Measurements from ENCODE around the gene USP31.

The USP31 gene

GRCh38 chr16:23175651-23176050 lies 26.4 kb upstream of the USP31 start:
- DNase-seq, result no peak
- Histone ChIP-seq H3K9me3 (ENCODE audit: control extremely low read depth in 1 of 5, control insufficient read depth in 4 of 5, insufficient read depth in 2 of 5, low read depth in 1 of 5, low read length in 4 of 5) (no peaks in the 10 kb centered on the region), H3K4me3 (ENCODE audit: control insufficient read depth in 1 of 7, extremely low read depth in 1 of 7, insufficient read depth in 4 of 7, low read depth in 2 of 7, low read length in 6 of 7) (no peak overlapping the region), H3K36me3 (ENCODE audit: control insufficient read depth in 4 of 4, insufficient read depth in 4 of 4, low read length in 3 of 4) (no peaks in the 10 kb centered on the region), H3K4me1 (ENCODE audit: control extremely low read depth in 1 of 4, control insufficient read depth in 4 of 4, insufficient read depth in 4 of 4, low read length in 3 of 4) (no peaks in the 10 kb centered on the region), H3K27ac (ENCODE audit: insufficient read depth in 1 of 2, low read depth in 1 of 2, low read length in 2 of 2, poor library complexity in 1 of 2, severe bottlenecking in 2 of 2) (no peak overlapping the region), H3K27me3 (replicated peaks in 2 of 5; ENCODE audit: control insufficient read depth in 4 of 5, insufficient read depth in 5 of 5, low read length in 4 of 5) (peaks cover 0 to 27% (median 8%) of the 10 kb centered on the region in 5 experiments)
- CTCF ChIA-PET, result interaction anchor here (1.2 kb wide), 1 partner anchor 12 kb away, joined by 3 read pairs; no protein-coding TSS in a partner anchor
- POLR2A ChIA-PET, result interaction anchor here (1.0 kb wide), 1 partner anchor 149 kb away, joined by 6 read pairs; no protein-coding TSS in a partner anchor

- H3K27ac ChIP-seq (ENCODE audit: insufficient read depth in 1 of 2, low read depth in 1 of 2, low read length in 2 of 2, poor library complexity in 1 of 2, severe bottlenecking in 2 of 2), result no peak overlapping the region
- 45% methylated on average over 2 of the region's 2 CpGs for whole genome bisulfite sequencing (ENCODE audit: insufficient coverage)
- DNase-seq, result peak in 2 of 3 donors; percentile 39 to 40
- no peak overlapping the region for H3K4me3 ChIP-seq (ENCODE audit: control insufficient read depth in 1 of 7, extremely low read depth in 1 of 7, insufficient read depth in 4 of 7, low read depth in 2 of 7, low read length in 6 of 7)
- CTCF ChIA-PET, result interaction anchor here (1.3 kb wide), 1 partner anchor 261 kb away, joined by 4 read pairs; no protein-coding TSS in a partner anchor
- no peaks in the 10 kb centered on the region for H3K4me1 ChIP-seq (ENCODE audit: control extremely low read depth in 1 of 4, control insufficient read depth in 4 of 4, insufficient read depth in 4 of 4, low read length in 3 of 4)
- H3K9me3 ChIP-seq (ENCODE audit: control extremely low read depth in 1 of 5, control insufficient read depth in 4 of 5, insufficient read depth in 2 of 5, low read depth in 1 of 5, low read length in 4 of 5), result no peaks in the 10 kb centered on the region
- H3K27me3 ChIP-seq (replicated peaks in 2 of 5; ENCODE audit: control insufficient read depth in 4 of 5, insufficient read depth in 5 of 5, low read length in 4 of 5), result peaks cover 0 to 23% (median 8%) of the 10 kb centered on the region in 5 experiments
- POLR2A ChIA-PET, result no interaction called here
- no peaks in the 10 kb centered on the region for H3K36me3 ChIP-seq (ENCODE audit: control insufficient read depth in 4 of 4, insufficient read depth in 4 of 4, low read length in 3 of 4)
These were observed 25.4 kb upstream of the USP31 start for GRCh38 chr16:23174622-23175021.

GRCh38 chr16:23172994-23173393 lies 23.7 kb upstream of the USP31 start:
- Histone ChIP-seq H3K36me3 (ENCODE audit: control insufficient read depth in 4 of 4, insufficient read depth in 4 of 4, low read length in 3 of 4) (no peaks in the 10 kb centered on the region), H3K4me1 (ENCODE audit: control extremely low read depth in 1 of 4, control insufficient read depth in 4 of 4, insufficient read depth in 4 of 4, low read length in 3 of 4) (no peaks in the 10 kb centered on the region), H3K4me3 (ENCODE audit: control insufficient read depth in 1 of 7, extremely low read depth in 1 of 7, insufficient read depth in 4 of 7, low read depth in 2 of 7, low read length in 6 of 7) (no peak overlapping the region), H3K27me3 (replicated peaks in 2 of 5; ENCODE audit: control insufficient read depth in 4 of 5, insufficient read depth in 5 of 5, low read length in 4 of 5) (peaks cover 0 to 17% (median 9%) of the 10 kb centered on the region in 5 experiments), H3K27ac (ENCODE audit: insufficient read depth in 1 of 2, low read depth in 1 of 2, low read length in 2 of 2, poor library complexity in 1 of 2, severe bottlenecking in 2 of 2) (no peak overlapping the region), H3K9me3 (ENCODE audit: control extremely low read depth in 1 of 5, control insufficient read depth in 4 of 5, insufficient read depth in 2 of 5, low read depth in 1 of 5, low read length in 4 of 5) (no peaks in the 10 kb centered on the region)
- no peak for DNase-seq
- ChIA-PET CTCF (interaction anchor here (0.8 kb wide), 1 partner anchor 9 kb away, joined by 3 read pairs; no protein-coding TSS in a partner anchor), POLR2A (no interaction called here)
- no CpG with 5 or more reads among the region's 3 CpGs for WGBS (ENCODE audit: insufficient coverage)

GRCh38 chr16:23172583-23172982 lies 23.3 kb upstream of the USP31 start:
- 20% methylated on average over 1 of the region's 7 CpGs for WGBS (ENCODE audit: insufficient coverage)
- Histone ChIP-seq H3K4me3 (ENCODE audit: control insufficient read depth in 1 of 7, extremely low read depth in 1 of 7, insufficient read depth in 4 of 7, low read depth in 2 of 7, low read length in 6 of 7) (no peak overlapping the region), H3K4me1 (ENCODE audit: control extremely low read depth in 1 of 4, control insufficient read depth in 4 of 4, insufficient read depth in 4 of 4, low read length in 3 of 4) (no peaks in the 10 kb centered on the region), H3K27ac (ENCODE audit: insufficient read depth in 1 of 2, low read depth in 1 of 2, low read length in 2 of 2, poor library complexity in 1 of 2, severe bottlenecking in 2 of 2) (no peak overlapping the region), H3K27me3 (replicated peaks in 2 of 5; ENCODE audit: control insufficient read depth in 4 of 5, insufficient read depth in 5 of 5, low read length in 4 of 5) (peaks cover 0 to 17% (median 9%) of the 10 kb centered on the region in 5 experiments), H3K36me3 (ENCODE audit: control insufficient read depth in 4 of 4, insufficient read depth in 4 of 4, low read length in 3 of 4) (no peaks in the 10 kb centered on the region), H3K9me3 (ENCODE audit: control extremely low read depth in 1 of 5, control insufficient read depth in 4 of 5, insufficient read depth in 2 of 5, low read depth in 1 of 5, low read length in 4 of 5) (no peaks in the 10 kb centered on the region)
- DNase-seq, result no peak
- POLR2A ChIA-PET, result no interaction called here
- CTCF ChIA-PET, result interaction anchor here (0.8 kb wide), 1 partner anchor 9 kb away, joined by 3 read pairs; no protein-coding TSS in a partner anchor

GRCh38 chr16:23164736-23165135 lies 15.5 kb upstream of the USP31 start:
- ChIA-PET CTCF (no interaction called here), POLR2A (no interaction called here)
- Histone ChIP-seq H3K27ac (ENCODE audit: insufficient read depth in 1 of 2, low read depth in 1 of 2, low read length in 2 of 2, poor library complexity in 1 of 2, severe bottlenecking in 2 of 2) (no peak overlapping the region), H3K4me1 (ENCODE audit: control extremely low read depth in 1 of 4, control insufficient read depth in 4 of 4, insufficient read depth in 4 of 4, low read length in 3 of 4) (no peaks in the 10 kb centered on the region), H3K9me3 (ENCODE audit: control extremely low read depth in 1 of 5, control insufficient read depth in 4 of 5, insufficient read depth in 2 of 5, low read depth in 1 of 5, low read length in 4 of 5) (no peaks in the 10 kb centered on the region), H3K4me3 (ENCODE audit: control insufficient read depth in 1 of 7, extremely low read depth in 1 of 7, insufficient read depth in 4 of 7, low read depth in 2 of 7, low read length in 6 of 7) (no peak overlapping the region), H3K27me3 (replicated peaks in 2 of 5; ENCODE audit: control insufficient read depth in 4 of 5, insufficient read depth in 5 of 5, low read length in 4 of 5) (peaks cover 0 to 9% (median 3%) of the 10 kb centered on the region in 5 experiments), H3K36me3 (ENCODE audit: control insufficient read depth in 4 of 4, insufficient read depth in 4 of 4, low read length in 3 of 4) (no peaks in the 10 kb centered on the region)
- WGBS (ENCODE audit: insufficient coverage), result 20% methylated on average over 1 of the region's 4 CpGs
- no peak for DNase-seq

GRCh38 chr16:23163921-23164320 lies 14.7 kb upstream of the USP31 start:
- Histone ChIP-seq H3K9me3 (ENCODE audit: control extremely low read depth in 1 of 5, control insufficient read depth in 4 of 5, insufficient read depth in 2 of 5, low read depth in 1 of 5, low read length in 4 of 5) (no peaks in the 10 kb centered on the region), H3K27me3 (replicated peaks in 2 of 5; ENCODE audit: control insufficient read depth in 4 of 5, insufficient read depth in 5 of 5, low read length in 4 of 5) (peaks cover 0 to 6% (median 3%) of the 10 kb centered on the region in 5 experiments), H3K36me3 (ENCODE audit: control insufficient read depth in 4 of 4, insufficient read depth in 4 of 4, low read length in 3 of 4) (no peaks in the 10 kb centered on the region), H3K4me1 (ENCODE audit: control extremely low read depth in 1 of 4, control insufficient read depth in 4 of 4, insufficient read depth in 4 of 4, low read length in 3 of 4) (no peaks in the 10 kb centered on the region), H3K4me3 (ENCODE audit: control insufficient read depth in 1 of 7, extremely low read depth in 1 of 7, insufficient read depth in 4 of 7, low read depth in 2 of 7, low read length in 6 of 7) (no peak overlapping the region), H3K27ac (ENCODE audit: insufficient read depth in 1 of 2, low read depth in 1 of 2, low read length in 2 of 2, poor library complexity in 1 of 2, severe bottlenecking in 2 of 2) (no peak overlapping the region)
- ChIA-PET CTCF (no interaction called here), POLR2A (no interaction called here)
- 96% methylated on average over 2 of the region's 2 CpGs for WGBS (ENCODE audit: insufficient coverage)
- no peak for DNase-seq

- no peaks in the 10 kb centered on the region for H3K4me1 ChIP-seq (ENCODE audit: control extremely low read depth in 1 of 4, control insufficient read depth in 4 of 4, insufficient read depth in 4 of 4, low read length in 3 of 4)
- POLR2A ChIA-PET, result no interaction called here
- peaks cover 0 to 4% (median 0%) of the 10 kb centered on the region in 5 experiments for H3K27me3 ChIP-seq (replicated peaks in 2 of 5; ENCODE audit: control insufficient read depth in 4 of 5, insufficient read depth in 5 of 5, low read length in 4 of 5)
- CTCF ChIA-PET, result no interaction called here
- no peak overlapping the region for H3K27ac ChIP-seq (ENCODE audit: insufficient read depth in 1 of 2, low read depth in 1 of 2, low read length in 2 of 2, poor library complexity in 1 of 2, severe bottlenecking in 2 of 2)
- H3K36me3 ChIP-seq (ENCODE audit: control insufficient read depth in 4 of 4, insufficient read depth in 4 of 4, low read length in 3 of 4), result no peaks in the 10 kb centered on the region
- WGBS (ENCODE audit: insufficient coverage), result 88% methylated on average over 1 of the region's 3 CpGs
- H3K4me3 ChIP-seq (ENCODE audit: control insufficient read depth in 1 of 7, extremely low read depth in 1 of 7, insufficient read depth in 4 of 7, low read depth in 2 of 7, low read length in 6 of 7), result no peak overlapping the region
- no peaks in the 10 kb centered on the region for H3K9me3 ChIP-seq (ENCODE audit: control extremely low read depth in 1 of 5, control insufficient read depth in 4 of 5, insufficient read depth in 2 of 5, low read depth in 1 of 5, low read length in 4 of 5)
- DNase-seq, result no peak
These were observed 11.3 kb upstream of the USP31 start for GRCh38 chr16:23160574-23160973.

All from common myeloid progenitor, CD34-positive (primary cell).